ENCODE measurements around the gene TRIO.

TRIO gene

GRCh38 chr5:14457476-14457875 lies 314.3 kb downstream of the TRIO start:
- Histone ChIP-seq H3K27me3 (ENCODE audit: insufficient read depth, low read length, poor library complexity) (no peaks in the 10 kb centered on the region), H4K20me1 (ENCODE audit: insufficient read depth, low read length) (no peaks in the 10 kb centered on the region), H2AFZ (ENCODE audit: low read depth, low read length) (no peak overlapping the region), H3K4me1 (ENCODE audit: insufficient read depth, low read length) (no peaks in the 10 kb centered on the region), H3K4me3 (ENCODE audit: low read depth in 1 of 2, low read length in 2 of 2) (no peak overlapping the region), H3K79me2 (ENCODE audit: insufficient read depth, low read length) (no peaks in the 10 kb centered on the region), H3K9ac (ENCODE audit: low read depth, low read length) (no peak overlapping the region), H3K4me2 (ENCODE audit: insufficient read depth, low read length) (no peak overlapping the region), H3K9me3 (ENCODE audit: insufficient read depth, low read length, severe bottlenecking) (no peaks in the 10 kb centered on the region), H3K27ac (ENCODE audit: low read length) (no peak overlapping the region), H3K36me3 (ENCODE audit: insufficient read depth, low read length) (no peaks in the 10 kb centered on the region)
- ATAC-seq (ENCODE audit: insufficient read depth, low read depth) (no peak), DNase-seq (no peak)
- TF ChIP-seq EZH2 (IDR thresholded peaks at IDR 0.05; ENCODE audit: borderline replicate concordance, low read depth, low read length, severe bottlenecking), result no peak
- TF ChIP-seq CTCF (IDR thresholded peaks at IDR 0.05; ENCODE audit: borderline replicate concordance, extremely low read depth, low read length, poor library complexity, severe bottlenecking), result no peak

- Histone ChIP-seq H3K4me1 (ENCODE audit: insufficient read depth, low read length) (no peaks in the 10 kb centered on the region), H3K4me3 (ENCODE audit: low read depth in 1 of 2, low read length in 2 of 2) (no peak overlapping the region), H3K79me2 (ENCODE audit: insufficient read depth, low read length) (no peaks in the 10 kb centered on the region), H3K27ac (ENCODE audit: low read length) (no peak overlapping the region), H2AFZ (ENCODE audit: low read depth, low read length) (no peak overlapping the region), H3K9me3 (ENCODE audit: insufficient read depth, low read length, severe bottlenecking) (no peaks in the 10 kb centered on the region), H3K4me2 (ENCODE audit: insufficient read depth, low read length) (no peak overlapping the region), H3K27me3 (ENCODE audit: insufficient read depth, low read length, poor library complexity) (no peaks in the 10 kb centered on the region), H4K20me1 (ENCODE audit: insufficient read depth, low read length) (no peaks in the 10 kb centered on the region), H3K9ac (ENCODE audit: low read depth, low read length) (no peak overlapping the region), H3K36me3 (ENCODE audit: insufficient read depth, low read length) (no peaks in the 10 kb centered on the region)
- ATAC-seq (ENCODE audit: insufficient read depth, low read depth) (no peak), DNase-seq (no peak)
- TF ChIP-seq CTCF (IDR thresholded peaks at IDR 0.05; ENCODE audit: borderline replicate concordance, extremely low read depth, low read length, poor library complexity, severe bottlenecking) (no peak), EZH2 (IDR thresholded peaks at IDR 0.05; ENCODE audit: borderline replicate concordance, low read depth, low read length, severe bottlenecking) (no peak)
These were observed 315.3 kb downstream of the TRIO start for GRCh38 chr5:14458414-14458813.

GRCh38 chr5:14460844-14461398 lies 317.8 kb downstream of the TRIO start:
- no peaks in the 10 kb centered on the region for H3K36me3 ChIP-seq (ENCODE audit: insufficient read depth, low read length)
- no peak for DNase-seq

More at GRCh38 chr5:14460844-14461398, 317.8 kb downstream of the TRIO start:
- H3K4me2 ChIP-seq (ENCODE audit: insufficient read depth, low read length), result no peak overlapping the region
- no peaks in the 10 kb centered on the region for H4K20me1 ChIP-seq (ENCODE audit: insufficient read depth, low read length)
- ATAC-seq (ENCODE audit: insufficient read depth, low read depth), result no peak
- no peaks in the 10 kb centered on the region for H3K27me3 ChIP-seq (ENCODE audit: insufficient read depth, low read length, poor library complexity)
- no peaks in the 10 kb centered on the region for H3K79me2 ChIP-seq (ENCODE audit: insufficient read depth, low read length)
- no peak overlapping the region for H3K9ac ChIP-seq (ENCODE audit: low read depth, low read length)
- H3K4me3 ChIP-seq (ENCODE audit: low read depth in 1 of 2, low read length in 2 of 2), result no peak overlapping the region
- H2AFZ ChIP-seq (ENCODE audit: low read depth, low read length), result no peak overlapping the region
- H3K27ac ChIP-seq (ENCODE audit: low read length), result no peak overlapping the region
- H3K9me3 ChIP-seq (ENCODE audit: insufficient read depth, low read length, severe bottlenecking), result no peaks in the 10 kb centered on the region
- TF ChIP-seq CTCF (IDR thresholded peaks at IDR 0.05; ENCODE audit: borderline replicate concordance, extremely low read depth, low read length, poor library complexity, severe bottlenecking), result no peak
- TF ChIP-seq EZH2 (IDR thresholded peaks at IDR 0.05; ENCODE audit: borderline replicate concordance, low read depth, low read length, severe bottlenecking), result no peak
- no peaks in the 10 kb centered on the region for H3K4me1 ChIP-seq (ENCODE audit: insufficient read depth, low read length)
